ENCODE results near the gene PSAPL1. TPM values are rescaled to one million over a fixed set of nuclear protein-coding genes. Genes with fewer than 3 reads are reported as not detected.

The PSAPL1 gene
- total and polyA plus RNA-seq, 9 of the 15 experiments (the other 6 are each of a cell fraction or from before 2014, with no cell fraction given) = not detected

- Histone ChIP-seq H3K4me3 (no peak overlapping the region), H3K27ac (ENCODE audit: extremely low read depth, low read depth, low read length) (no peak overlapping the region), H3K9ac (ENCODE audit: insufficient read depth in 1 of 2, low read depth in 2 of 2, low read length in 2 of 2) (no peak overlapping the region), H3K9me1 (ENCODE audit: control insufficient read depth, insufficient read depth, low read length) (no peaks in the 10 kb centered on the region), H3K27me3 (ENCODE audit: control insufficient read depth in 2 of 2, insufficient read depth in 2 of 2, low read length in 2 of 2) (peaks cover 0 to 17% of the 10 kb centered on the region in 2 experiments; a peak in 2 of 5 replicates), H4K20me1 (replicated peaks; ENCODE audit: control insufficient read depth, insufficient read depth, low read length) (no peaks in the 10 kb centered on the region), H3K9me3 (replicated peaks; ENCODE audit: control insufficient read depth, insufficient read depth, low read depth, low read length) (no peaks in the 10 kb centered on the region), H3K4me1 (replicated peaks in 1 of 2; ENCODE audit: control insufficient read depth in 2 of 2, insufficient read depth in 2 of 2, low read length in 2 of 2) (no peaks in the 10 kb centered on the region), H2AFZ (ENCODE audit: low read depth, low read length) (no peak overlapping the region), H3K36me3 (ENCODE audit: control insufficient read depth, insufficient read depth, low read length) (no peaks in the 10 kb centered on the region), H3K79me2 (ENCODE audit: control insufficient read depth, insufficient read depth, low read length) (no peaks in the 10 kb centered on the region), H3K4me2 (ENCODE audit: insufficient read depth, low read length) (no peak overlapping the region)
- ATAC-seq = no peak
- WGBS (ENCODE audit: insufficient coverage, low coverage, missing lambda C conversion rate) = 1% methylated on average over 16 of the region's 16 CpGs
- in situ Hi-C loops (cut with MboI) (no loop called here), intact Hi-C loops (cut with micrococcal nuclease) (no loop called here)
- ChIA-PET CTCF (ENCODE audit: low intra/inter-chr PET ratio) (no interaction called here), POLR2A (no interaction called here)
- TF ChIP-seq PYGO2 (tag; IDR thresholded peaks at IDR 0.05) (no peak), NEUROD1 (IDR thresholded peaks at IDR 0.05; ENCODE audit: borderline replicate concordance, low read depth, low read length, partially characterized antibody) (no peak), ZFX (CRISPR knock-in tag; IDR thresholded peaks at IDR 0.05) (no peak), DPF2 (IDR thresholded peaks at IDR 0.05) (no peak), POLR2G (IDR thresholded peaks at IDR 0.05; ENCODE audit: low read depth, low read length) (no peak), HNRNPK (IDR thresholded peaks at IDR 0.05; ENCODE audit: low read depth, low read length, poor library complexity, severe bottlenecking) (no peak)
- no peak for FAIRE-seq
- no peak for DNase-seq (ENCODE audit: extremely low read depth in 1 of 4, low spot score in 3 of 4)
- no TSS peak for BruUV-seq (replicated peaks)
These were observed 18.6 kb downstream of the PSAPL1 start for GRCh38 chr4:7415927-7416686.
